K562 (cell line): ENCODE data around the gene NPR1. TPM values are rescaled to one million over a fixed set of nuclear protein-coding genes. Genes with fewer than 3 reads are reported as not detected.

Experiments
- CBX3 ChIP-seq, 2 experiments: IDR thresholded peaks; 1 replicate in 1 of 2; 2 replicates in 1 of 2; pipeline ENCODE4 v1.6.1; 2012; ENCODE audit warnings: inconsistent platforms in 2 of 2, low read length in 2 of 2, borderline replicate concordance in 1 of 2, control low read depth in 1 of 2
- EP400 ChIP-seq: fragments of 450-650 bp; IDR thresholded peaks from 2 replicates; pipeline ENCODE4 v1.6.1; 2017; ENCODE audit warnings: antibody characterized with exemption, mild to moderate bottlenecking, moderate library complexity
- GTF3C2 ChIP-seq: IDR thresholded peaks from 3 replicates; pipeline ENCODE4 v1.6.1; 2011; ENCODE audit warnings: borderline replicate concordance, mild to moderate bottlenecking, moderate library complexity; ENCODE audit not compliant: insufficient read length; ENCODE audit errors: extremely low read depth
- HDGF ChIP-seq: fragments of 450-650 bp; IDR thresholded peaks from 2 replicates; pipeline ENCODE4 v1.6.1; 2016
- HES1 ChIP-seq: fragments of 450-650 bp; IDR thresholded peaks from 2 replicates; pipeline ENCODE4 v1.6.1; 2016; ENCODE audit warnings: low read depth, mild to moderate bottlenecking, moderate library complexity
- MECOM ChIP-seq: fragments of 250-450 bp; sonication (Bioruptor Pico); IDR thresholded peaks from 2 replicates; pipeline ENCODE4 v1.8.0; 2022; ENCODE audit warnings: inconsistent platforms
- MXI1 ChIP-seq: IDR thresholded peaks from 2 replicates; pipeline ENCODE4 v1.6.1; 2011; ENCODE audit warnings: low read depth, mild to moderate bottlenecking, improper control_type of control experiment, low read length
- NR2C2 ChIP-seq, 2 experiments: fragments of 200-800 bp in 1 of 2; sonication (Bioruptor generic) in 1 of 2; sonication (generic) in 1 of 2; formaldehyde crosslinking in 1 of 2; IDR thresholded peaks; 2 replicates each; pipeline versions ENCODE4 v1.6.1 to v1.8.0; 2016 to 2022; ENCODE audit warnings: mild to moderate bottlenecking in 1 of 2, missing compliant biosample characterization in 1 of 2, missing genetic modification characterization in 1 of 2, missing genetic modification reagents in 1 of 2
- PCBP1 ChIP-seq: fragments of 200-400 bp; formaldehyde crosslinking; IDR thresholded peaks from 2 replicates; pipeline ENCODE4 v1.6.1; 2018; ENCODE audit warnings: mild to moderate bottlenecking, low read depth, low read length; ENCODE audit not compliant: poor library complexity, severe bottlenecking
- POLR2AphosphoS5 ChIP-seq: IDR thresholded peaks from 2 replicates; pipeline ENCODE4 v1.6.1; 2011; ENCODE audit warnings: mild to moderate bottlenecking, low read depth, low read length, moderate library complexity; ENCODE audit not compliant: control insufficient read depth, insufficient read depth
- RAD51 ChIP-seq: fragments of 450-650 bp; IDR thresholded peaks from 2 replicates; pipeline ENCODE4 v1.7.1; 2016; ENCODE audit warnings: low read depth, mild to moderate bottlenecking, borderline replicate concordance
- SOX6 ChIP-seq: fragments of 450-650 bp; IDR thresholded peaks from 2 replicates; pipeline ENCODE4 v1.6.1; 2014; ENCODE audit warnings: mild to moderate bottlenecking
- THRA ChIP-seq: fragments of 450-650 bp; IDR thresholded peaks from 2 replicates; pipeline ENCODE4 v1.6.1; 2017; ENCODE audit warnings: mild to moderate bottlenecking, moderate library complexity
- XRCC5 ChIP-seq: fragments of 200-400 bp; formaldehyde crosslinking; IDR thresholded peaks from 2 replicates; pipeline ENCODE4 v1.6.1; 2017; ENCODE audit warnings: low read depth, mild to moderate bottlenecking, low read length
- ZFP1 ChIP-seq: fragments of 450-650 bp; formaldehyde crosslinking; IDR thresholded peaks from 2 replicates; pipeline ENCODE4 v1.4.0; 2020; ENCODE audit warnings: mild to moderate bottlenecking, mixed read lengths
- ZNF121 ChIP-seq: sonication (generic); formaldehyde crosslinking; conservative IDR thresholded peaks from 2 replicates; pipeline ENCODE4 v1.8.0; 2022; ENCODE audit warnings: missing genetic modification reagents
- ZNF175 ChIP-seq: fragments of 200-800 bp; sonication (Bioruptor generic); IDR thresholded peaks from 2 replicates; pipeline ENCODE4 v1.6.1; 2016; ENCODE audit warnings: low read depth, mild to moderate bottlenecking, missing genetic modification characterization, missing compliant biosample characterization
- ZNF239 ChIP-seq: fragments of 250-450 bp; sonication (Bioruptor Pico); IDR thresholded peaks from 2 replicates; pipeline ENCODE4 v1.4.0; 2020; ENCODE audit warnings: mild to moderate bottlenecking
- ZNF830 ChIP-seq: fragments of 250-450 bp; sonication (Bioruptor Pico); IDR thresholded peaks from 2 replicates; pipeline ENCODE4 v1.5.0; 2021; ENCODE audit warnings: mild to moderate bottlenecking
- polyA plus RNA-seq, 8 experiments: library from polyadenylated mRNA; depleted of rRNA in 4 of 8; stranded (reverse) in 5 of 8; unstranded in 3 of 8; fragments of >200 nt; fragmentation: Nextera tagmentation in 2 of 8; fragmentation: Illumina TruSeq in 1 of 8; extraction: Ambion mirVana in 2 of 8; extraction: Trizol in 1 of 8; gene quantifications; 2 replicates each; pipeline versions ENCODE4 v1.2.1 to v1.2.3, GENCODE V29; 2011 to 2014; ENCODE audit warnings: inconsistent platforms in 1 of 8, missing spikeins in 1 of 8
- total RNA-seq, 7 experiments: library from RNA; depleted of rRNA in 6 of 7; stranded (reverse); fragments of >200 nt in 6 of 7; fragmentation: Illumina TruSeq in 2 of 7; extraction: Trizol in 2 of 7; gene quantifications; 2 replicates each; pipeline versions ENCODE4 v1.2.1 to v1.2.3, GENCODE V29; 2011 to 2021; ENCODE audit warnings: low replicate concordance in 1 of 7
- TF ChIP-seq, protein P1 (sequence below): fragments of 450-650 bp; IDR thresholded peaks from 2 replicates; pipeline ENCODE4 v1.6.1; 2014; ENCODE audit warnings: low read depth, mild to moderate bottlenecking, moderate library complexity, borderline replicate concordance

NPR1 gene
- total and polyA plus RNA-seq, 9 of the 15 experiments (the other 6 are each of a cell fraction or from before 2014, with no cell fraction given), result 0.05 to 0.16 (median 0.06) TPM; not detected in 6

GRCh38 chr1:153670859-153671627, 7.4 kb upstream of the NPR1 start, which contains the start of gene ILF2 (continued):
- TF ChIP-seq THRA (no peak), ZFP1 (CRISPR knock-in tag) (no peak), HDGF (no peak), ZNF121 (CRISPR knock-in tag) (no peak), POLR2AphosphoS5 (peak; percentile 95), EP400 (peak; percentile 100), GTF3C2 (peak; percentile 82), NR2C2 (CRISPR knock-in tag; IDR thresholded peaks at IDR 0.05) (no peak), NR2C2 (tag; IDR thresholded peaks at IDR 0.05) (peak; percentile 62; the same call in 1 of the 2 replicates), MXI1 (peak; percentile 32; the same call in 1 of the 2 replicates), XRCC5 (peak; percentile 91), CBX3 (IDR thresholded peaks at IDR 0.05; ENCODE audit: borderline replicate concordance in 1 of 2, low read length in 2 of 2) (peak in 1 of 2 experiments; percentile 51; a peak in 2 of 3 replicates), MECOM (CRISPR knock-in tag) (no peak), SOX6 (0 out of 2 replicates have a peak, but pooled peaks have one; percentile 51), ZNF239 (CRISPR knock-in tag) (no peak; the same call in 1 of the 2 replicates), HES1 (no peak), PCBP1 (no peak), RAD51 (0 out of 2 replicates have a peak, but pooled peaks have one; percentile 4), ZNF830 (CRISPR knock-in tag) (no peak), ZNF175 (peak; percentile 2; the same call in 1 of the 2 replicates)
- TF ChIP-seq, protein P1, sequence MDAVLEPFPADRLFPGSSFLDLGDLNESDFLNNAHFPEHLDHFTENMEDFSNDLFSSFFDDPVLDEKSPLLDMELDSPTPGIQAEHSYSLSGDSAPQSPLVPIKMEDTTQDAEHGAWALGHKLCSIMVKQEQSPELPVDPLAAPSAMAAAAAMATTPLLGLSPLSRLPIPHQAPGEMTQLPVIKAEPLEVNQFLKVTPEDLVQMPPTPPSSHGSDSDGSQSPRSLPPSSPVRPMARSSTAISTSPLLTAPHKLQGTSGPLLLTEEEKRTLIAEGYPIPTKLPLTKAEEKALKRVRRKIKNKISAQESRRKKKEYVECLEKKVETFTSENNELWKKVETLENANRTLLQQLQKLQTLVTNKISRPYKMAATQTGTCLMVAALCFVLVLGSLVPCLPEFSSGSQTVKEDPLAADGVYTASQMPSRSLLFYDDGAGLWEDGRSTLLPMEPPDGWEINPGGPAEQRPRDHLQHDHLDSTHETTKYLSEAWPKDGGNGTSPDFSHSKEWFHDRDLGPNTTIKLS, result peak; percentile 94
